Keratinocyte (primary cell): ENCODE data around the gene ARID1B.

Source experiments
- CTCF ChIP-seq, 3 experiments: IDR thresholded peaks in 1 of 3; conservative IDR thresholded peaks in 1 of 3; optimal IDR thresholded peaks in 1 of 3; 2 replicates in 2 of 3; 3 replicates in 1 of 3; pipeline versions ENCODE3 to v1.5.1; 2011; ENCODE audit warnings: low read length in 3 of 3, mild to moderate bottlenecking in 3 of 3, moderate library complexity in 2 of 3, control low read depth in 1 of 3, inconsistent platforms in 1 of 3; ENCODE audit not compliant: insufficient read depth in 2 of 3; ENCODE audit errors: extremely low read depth in 1 of 3
- EZH2 ChIP-seq: IDR thresholded peaks from one replicate; pipeline ENCODE4 v1.6.1; 2012; ENCODE audit warnings: inconsistent platforms, mild to moderate bottlenecking, low read length, moderate library complexity

GRCh38 chr6:157055863-157056262, 278.7 kb downstream of the ARID1B start:
- TF ChIP-seq EZH2, result no peak
- TF ChIP-seq CTCF (optimal IDR thresholded peaks at IDR 0.05 in 1 of 3, IDR thresholded peaks at IDR 0.05 in 1 of 3, conservative IDR thresholded peaks at IDR 0.05 in 1 of 3; ENCODE audit: extremely low read depth in 1 of 3, insufficient read depth in 2 of 3, low read length in 3 of 3), result no peak
